SK-N-SH treated with all-trans-retinoic acid at 6 μM for 48 hours (cell line): ENCODE data around the gene NFASC.

Experiments used
- ZNF8 ChIP-seq: fragments of 450-650 bp; formaldehyde crosslinking; IDR thresholded peaks from 2 replicates; pipeline ENCODE4 v1.5.0; 2020; ENCODE audit warnings: mild to moderate bottlenecking, moderate library complexity
- TF ChIP-seq, protein P1 (sequence below): fragments of 250-450 bp; sonication (Bioruptor Pico); IDR thresholded peaks from 2 replicates; pipeline ENCODE4 v1.8.0; 2021; ENCODE audit warnings: low read depth, mild to moderate bottlenecking, moderate library complexity, borderline replicate concordance
- TF ChIP-seq, protein P2 (sequence below): fragments of 250-450 bp; sonication (Bioruptor Pico); IDR thresholded peaks from 2 replicates; pipeline ENCODE4 v1.5.1; 2021; ENCODE audit warnings: mild to moderate bottlenecking, moderate library complexity

DNA sequence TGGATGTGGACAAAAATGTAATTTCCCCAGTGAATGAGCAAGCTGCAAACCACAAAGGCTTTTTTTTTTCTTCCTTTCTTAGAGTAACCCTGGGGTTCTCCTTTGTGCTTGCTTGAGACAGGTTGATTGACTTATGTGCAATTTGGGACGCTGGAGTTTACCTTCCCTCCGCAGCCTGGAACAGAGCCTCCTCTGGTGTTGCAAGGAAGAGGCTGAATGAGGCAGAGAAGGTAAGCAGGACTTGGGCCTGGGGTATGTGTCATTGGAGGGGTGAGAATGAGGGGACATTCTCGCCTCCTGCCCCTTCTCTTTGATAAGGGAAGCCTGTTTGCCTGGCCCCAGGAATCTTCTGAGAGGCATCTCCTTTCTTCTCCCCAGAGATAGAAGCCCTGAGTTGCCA, 49.8 kb downstream of the NFASC start:
- TF ChIP-seq, protein P1, sequence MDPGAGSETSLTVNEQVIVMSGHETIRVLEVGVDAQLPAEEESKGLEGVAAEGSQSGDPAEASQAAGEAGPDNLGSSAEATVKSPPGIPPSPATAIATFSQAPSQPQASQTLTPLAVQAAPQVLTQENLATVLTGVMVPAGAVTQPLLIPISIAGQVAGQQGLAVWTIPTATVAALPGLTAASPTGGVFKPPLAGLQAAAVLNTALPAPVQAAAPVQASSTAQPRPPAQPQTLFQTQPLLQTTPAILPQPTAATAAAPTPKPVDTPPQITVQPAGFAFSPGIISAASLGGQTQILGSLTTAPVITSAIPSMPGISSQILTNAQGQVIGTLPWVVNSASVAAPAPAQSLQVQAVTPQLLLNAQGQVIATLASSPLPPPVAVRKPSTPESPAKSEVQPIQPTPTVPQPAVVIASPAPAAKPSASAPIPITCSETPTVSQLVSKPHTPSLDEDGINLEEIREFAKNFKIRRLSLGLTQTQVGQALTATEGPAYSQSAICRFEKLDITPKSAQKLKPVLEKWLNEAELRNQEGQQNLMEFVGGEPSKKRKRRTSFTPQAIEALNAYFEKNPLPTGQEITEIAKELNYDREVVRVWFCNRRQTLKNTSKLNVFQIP (CRISPR knock-in tag): no peak
- no peak for TF ChIP-seq ZNF8 (CRISPR knock-in tag)
- TF ChIP-seq, protein P2, sequence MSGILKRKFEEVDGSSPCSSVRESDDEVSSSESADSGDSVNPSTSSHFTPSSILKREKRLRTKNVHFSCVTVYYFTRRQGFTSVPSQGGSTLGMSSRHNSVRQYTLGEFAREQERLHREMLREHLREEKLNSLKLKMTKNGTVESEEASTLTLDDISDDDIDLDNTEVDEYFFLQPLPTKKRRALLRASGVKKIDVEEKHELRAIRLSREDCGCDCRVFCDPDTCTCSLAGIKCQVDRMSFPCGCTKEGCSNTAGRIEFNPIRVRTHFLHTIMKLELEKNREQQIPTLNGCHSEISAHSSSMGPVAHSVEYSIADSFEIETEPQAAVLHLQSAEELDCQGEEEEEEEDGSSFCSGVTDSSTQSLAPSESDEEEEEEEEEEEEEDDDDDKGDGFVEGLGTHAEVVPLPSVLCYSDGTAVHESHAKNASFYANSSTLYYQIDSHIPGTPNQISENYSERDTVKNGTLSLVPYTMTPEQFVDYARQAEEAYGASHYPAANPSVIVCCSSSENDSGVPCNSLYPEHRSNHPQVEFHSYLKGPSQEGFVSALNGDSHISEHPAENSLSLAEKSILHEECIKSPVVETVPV (CRISPR knock-in tag): no peak
